ENCODE measurements around the gene RBBP6.

The RBBP6 gene

GRCh38 chr16:24514096-24514495, 25.3 kb upstream of the RBBP6 start:
- peaks cover 5% of the 10 kb centered on the region for H3K4me1 Mint-ChIP-seq (ENCODE audit: low read depth)
- H3K27me3 Mint-ChIP-seq, result peaks cover 13% of the 10 kb centered on the region
- H3K36me3 Mint-ChIP-seq (ENCODE audit: low read depth), result no peaks in the 10 kb centered on the region
- intact Hi-C loops (cut with micrococcal nuclease), result loop anchor here (10.0 kb wide), 1 partner anchor 231 kb away; no protein-coding TSS in a partner anchor
- H3K27ac Mint-ChIP-seq, result no peak overlapping the region
- no peaks in the 10 kb centered on the region for H3K9me3 Mint-ChIP-seq
- H3K4me3 Mint-ChIP-seq, result no peak overlapping the region

- H3K27me3 Mint-ChIP-seq, result peaks cover 16% of the 10 kb centered on the region
- H3K4me1 Mint-ChIP-seq (ENCODE audit: low read depth), result peaks cover 5% of the 10 kb centered on the region
- no peak overlapping the region for H3K27ac Mint-ChIP-seq
- no peaks in the 10 kb centered on the region for H3K36me3 Mint-ChIP-seq (ENCODE audit: low read depth)
- no peaks in the 10 kb centered on the region for H3K9me3 Mint-ChIP-seq
- intact Hi-C loops (cut with micrococcal nuclease), result loop anchor here (5.0 to 10.0 kb wide), 2 partner anchors 42 to 230 kb away; no protein-coding TSS in a partner anchor
- H3K4me3 Mint-ChIP-seq, result no peak overlapping the region
Measured at GRCh38 chr16:24515186-24515585, 24.2 kb upstream of the RBBP6 start.

GRCh38 chr16:24516900-24517669, 22.3 kb upstream of the RBBP6 start:
- peak overlapping the region; percentile 53 for H3K4me3 Mint-ChIP-seq
- no peaks in the 10 kb centered on the region for H3K36me3 Mint-ChIP-seq (ENCODE audit: low read depth)
- intact Hi-C loops (cut with micrococcal nuclease), result loop anchor here (2.0 to 10.0 kb wide), 3 partner anchors 24 to 228 kb away; no protein-coding TSS in a partner anchor
- no peaks in the 10 kb centered on the region for H3K9me3 Mint-ChIP-seq
- H3K27me3 Mint-ChIP-seq, result peaks cover 14% of the 10 kb centered on the region
- peaks cover 5% of the 10 kb centered on the region for H3K4me1 Mint-ChIP-seq (ENCODE audit: low read depth)
- no peak overlapping the region for H3K27ac Mint-ChIP-seq

- Mint-ChIP-seq H3K4me1 (ENCODE audit: low read depth) (peaks cover 5% of the 10 kb centered on the region), H3K4me3 (no peak overlapping the region), H3K27ac (no peak overlapping the region), H3K36me3 (ENCODE audit: low read depth) (no peaks in the 10 kb centered on the region), H3K9me3 (no peaks in the 10 kb centered on the region), H3K27me3 (peaks cover 17% of the 10 kb centered on the region)
- intact Hi-C loops (cut with micrococcal nuclease), result loop anchor here (5.0 to 10.0 kb wide), 2 partner anchors 39 to 226 kb away; no protein-coding TSS in a partner anchor
Measured at GRCh38 chr16:24518498-24518897, 20.9 kb upstream of the RBBP6 start.

GRCh38 chr16:24520983-24521382, 18.4 kb upstream of the RBBP6 start:
- Mint-ChIP-seq H3K36me3 (ENCODE audit: low read depth) (no peaks in the 10 kb centered on the region), H3K27me3 (peaks cover 16% of the 10 kb centered on the region), H3K4me1 (ENCODE audit: low read depth) (peaks cover 19% of the 10 kb centered on the region), H3K9me3 (no peaks in the 10 kb centered on the region), H3K4me3 (no peak overlapping the region), H3K27ac (no peak overlapping the region)
- intact Hi-C loops (cut with micrococcal nuclease), result no loop called here

- Mint-ChIP-seq H3K4me1 (ENCODE audit: low read depth) (peaks cover 29% of the 10 kb centered on the region), H3K27me3 (peaks cover 22% of the 10 kb centered on the region), H3K9me3 (no peaks in the 10 kb centered on the region), H3K36me3 (ENCODE audit: low read depth) (no peaks in the 10 kb centered on the region), H3K4me3 (no peak overlapping the region), H3K27ac (no peak overlapping the region)
- intact Hi-C loops (cut with micrococcal nuclease), result no loop called here
Measured at GRCh38 chr16:24522751-24523150, 16.6 kb upstream of the RBBP6 start.

GRCh38 chr16:24523569-24523968, 15.8 kb upstream of the RBBP6 start:
- no peaks in the 10 kb centered on the region for H3K9me3 Mint-ChIP-seq
- peaks cover 29% of the 10 kb centered on the region for H3K4me1 Mint-ChIP-seq (ENCODE audit: low read depth)
- no peaks in the 10 kb centered on the region for H3K36me3 Mint-ChIP-seq (ENCODE audit: low read depth)
- H3K27ac Mint-ChIP-seq, result no peak overlapping the region
- peaks cover 22% of the 10 kb centered on the region for H3K27me3 Mint-ChIP-seq
- H3K4me3 Mint-ChIP-seq, result no peak overlapping the region
- intact Hi-C loops (cut with micrococcal nuclease), result no loop called here

GRCh38 chr16:24524855-24525677, 14.3 kb upstream of the RBBP6 start:
- Mint-ChIP-seq H3K36me3 (ENCODE audit: low read depth) (no peaks in the 10 kb centered on the region), H3K4me3 (peak overlapping the region; percentile 9), H3K4me1 (ENCODE audit: low read depth) (peaks cover 29% of the 10 kb centered on the region), H3K9me3 (no peaks in the 10 kb centered on the region), H3K27ac (no peak overlapping the region), H3K27me3 (peaks cover 17% of the 10 kb centered on the region)
- intact Hi-C loops (cut with micrococcal nuclease), result no loop called here

- Mint-ChIP-seq H3K4me3 (no peak overlapping the region), H3K27me3 (peaks cover 17% of the 10 kb centered on the region), H3K27ac (peak overlapping the region; percentile 57), H3K9me3 (no peaks in the 10 kb centered on the region), H3K4me1 (ENCODE audit: low read depth) (peaks cover 29% of the 10 kb centered on the region), H3K36me3 (ENCODE audit: low read depth) (no peaks in the 10 kb centered on the region)
- intact Hi-C loops (cut with micrococcal nuclease), result no loop called here
Measured at GRCh38 chr16:24525970-24526559, 13.3 kb upstream of the RBBP6 start.

GRCh38 chr16:24526701-24527495, 12.5 kb upstream of the RBBP6 start:
- Mint-ChIP-seq H3K27me3 (peaks cover 17% of the 10 kb centered on the region), H3K4me3 (no peak overlapping the region), H3K27ac (peak overlapping the region; percentile 57), H3K36me3 (ENCODE audit: low read depth) (no peaks in the 10 kb centered on the region), H3K4me1 (ENCODE audit: low read depth) (peaks cover 29% of the 10 kb centered on the region), H3K9me3 (no peaks in the 10 kb centered on the region)
- intact Hi-C loops (cut with micrococcal nuclease), result no loop called here

- intact Hi-C loops (cut with micrococcal nuclease), result no loop called here
- Mint-ChIP-seq H3K36me3 (ENCODE audit: low read depth) (no peaks in the 10 kb centered on the region), H3K4me1 (ENCODE audit: low read depth) (peaks cover 14% of the 10 kb centered on the region), H3K4me3 (no peak overlapping the region), H3K27me3 (peaks cover 7% of the 10 kb centered on the region), H3K9me3 (no peaks in the 10 kb centered on the region), H3K27ac (no peak overlapping the region)
Measured at GRCh38 chr16:24531166-24531565, 8.2 kb upstream of the RBBP6 start.

- H3K27me3 Mint-ChIP-seq, result no peaks in the 10 kb centered on the region
- no peaks in the 10 kb centered on the region for H3K9me3 Mint-ChIP-seq
- no peaks in the 10 kb centered on the region for H3K4me1 Mint-ChIP-seq (ENCODE audit: low read depth)
- intact Hi-C loops (cut with micrococcal nuclease), result no loop called here
- H3K27ac Mint-ChIP-seq, result no peak overlapping the region
- no peak overlapping the region for H3K4me3 Mint-ChIP-seq
- peaks cover 5% of the 10 kb centered on the region for H3K36me3 Mint-ChIP-seq (ENCODE audit: low read depth)
Measured at GRCh38 chr16:24534620-24535019, 4.7 kb upstream of the RBBP6 start.

GRCh38 chr16:24535827-24536226, 3.5 kb upstream of the RBBP6 start:
- intact Hi-C loops (cut with micrococcal nuclease), result no loop called here
- Mint-ChIP-seq H3K4me1 (ENCODE audit: low read depth) (no peaks in the 10 kb centered on the region), H3K36me3 (ENCODE audit: low read depth) (peaks cover 17% of the 10 kb centered on the region), H3K4me3 (no peak overlapping the region), H3K27me3 (no peaks in the 10 kb centered on the region), H3K9me3 (no peaks in the 10 kb centered on the region), H3K27ac (no peak overlapping the region)
